Measurements from ENCODE around the gene GLIS2. TPM values are rescaled to one million over a fixed set of nuclear protein-coding genes. Genes with fewer than 3 reads are reported as not detected.

GLIS2 gene
- total and polyA plus RNA-seq, 4 donors: 0.68 to 1.4 (median 1.1) TPM

- Histone ChIP-seq H3K27me3 (ENCODE audit: control insufficient read depth in 4 of 4, insufficient read depth in 4 of 4, low read length in 3 of 4) (no peaks in the 10 kb centered on the region), H3K9me3 (ENCODE audit: control insufficient read depth in 4 of 4, low read length in 3 of 4) (no peaks in the 10 kb centered on the region), H3K36me3 (ENCODE audit: control insufficient read depth in 4 of 4, insufficient read depth in 3 of 4, low read depth in 1 of 4, low read length in 3 of 4) (no peaks in the 10 kb centered on the region), H3K9ac (ENCODE audit: low read depth in 1 of 2, low read length in 2 of 2) (no peak overlapping the region), H3K4me3 (ENCODE audit: low read depth in 1 of 3, low read length in 3 of 3) (no peak overlapping the region), H3K27ac (ENCODE audit: low read depth in 1 of 2, low read length in 2 of 2) (peak overlapping the region in 1 of 2 donors; percentile 19), H3K4me1 (ENCODE audit: control insufficient read depth in 4 of 4, insufficient read depth in 4 of 4, low read length in 3 of 4) (peaks cover 2 to 17% (median 7%) of the 10 kb centered on the region in 4 donors)
- 82% methylated on average over 8 of the region's 8 CpGs for WGBS
- DNase-seq (ENCODE audit: low spot score): no peak
- TF ChIP-seq RAD21 (IDR thresholded peaks at IDR 0.05): peak in 1 of 2 donors; percentile 20
- TF ChIP-seq TAF1 (conservative IDR thresholded peaks at IDR 0.05): no peak
- no peak for TF ChIP-seq GABPA (IDR thresholded peaks at IDR 0.05 in 1 of 2, conservative IDR thresholded peaks at IDR 0.05 in 1 of 2)
- no peak for TF ChIP-seq HNF4G (IDR thresholded peaks at IDR 0.05)
- TF ChIP-seq FOXA2 (IDR thresholded peaks at IDR 0.05): no peak
- TF ChIP-seq HNF4A (conservative IDR thresholded peaks at IDR 0.05): peak in 1 of 2 donors; percentile 26
- peak; percentile 27 for TF ChIP-seq REST (IDR thresholded peaks at IDR 0.05)
- TF ChIP-seq RXRA (IDR thresholded peaks at IDR 0.05): peak; percentile 12 to 55
- TF ChIP-seq CTCF (IDR thresholded peaks at IDR 0.05; ENCODE audit: low read depth, low read length, missing input control): no peak
- TF ChIP-seq ATF3 (IDR thresholded peaks at IDR 0.05): peak; percentile 85
- TF ChIP-seq FOXA1 (IDR thresholded peaks at IDR 0.05): no peak
- peak; percentile 90 to 96 for TF ChIP-seq JUND (IDR thresholded peaks at IDR 0.05)
- peak; percentile 8 for TF ChIP-seq SP1 (IDR thresholded peaks at IDR 0.05)
Observed at GRCh38 chr16:4290236-4290830, 25.5 kb upstream of the GLIS2 start.

GRCh38 chr16:4291699-4292098 is 24.2 kb upstream of the GLIS2 start:
- Histone ChIP-seq H3K27me3 (ENCODE audit: control insufficient read depth in 4 of 4, insufficient read depth in 4 of 4, low read length in 3 of 4) (no peaks in the 10 kb centered on the region), H3K9me3 (ENCODE audit: control insufficient read depth in 4 of 4, low read length in 3 of 4) (no peaks in the 10 kb centered on the region), H3K27ac (ENCODE audit: low read depth in 1 of 2, low read length in 2 of 2) (no peak overlapping the region), H3K36me3 (ENCODE audit: control insufficient read depth in 4 of 4, insufficient read depth in 3 of 4, low read depth in 1 of 4, low read length in 3 of 4) (no peaks in the 10 kb centered on the region), H3K4me1 (ENCODE audit: control insufficient read depth in 4 of 4, insufficient read depth in 4 of 4, low read length in 3 of 4) (peaks cover 2 to 17% (median 7%) of the 10 kb centered on the region in 4 donors), H3K4me3 (ENCODE audit: low read depth in 1 of 3, low read length in 3 of 3) (no peak overlapping the region), H3K9ac (ENCODE audit: low read depth in 1 of 2, low read length in 2 of 2) (no peak overlapping the region)
- WGBS: 94% methylated on average over 4 of the region's 4 CpGs
- DNase-seq (ENCODE audit: low spot score): no peak
- no peak for TF ChIP-seq RAD21 (IDR thresholded peaks at IDR 0.05)
- TF ChIP-seq SP1 (IDR thresholded peaks at IDR 0.05): no peak
- no peak for TF ChIP-seq ATF3 (IDR thresholded peaks at IDR 0.05)
- no peak for TF ChIP-seq FOXA1 (IDR thresholded peaks at IDR 0.05)
- TF ChIP-seq REST (IDR thresholded peaks at IDR 0.05): no peak
- no peak for TF ChIP-seq ZBTB33 (IDR thresholded peaks at IDR 0.05)
- TF ChIP-seq MAX (IDR thresholded peaks at IDR 0.05): no peak
- TF ChIP-seq NR2F2 (IDR thresholded peaks at IDR 0.05): no peak
- TF ChIP-seq FOXA2 (IDR thresholded peaks at IDR 0.05): no peak
- TF ChIP-seq HNF4G (IDR thresholded peaks at IDR 0.05): no peak
- no peak for TF ChIP-seq JUND (IDR thresholded peaks at IDR 0.05)
- no peak for TF ChIP-seq TAF1 (conservative IDR thresholded peaks at IDR 0.05)
- no peak for TF ChIP-seq CTCF (IDR thresholded peaks at IDR 0.05; ENCODE audit: low read depth, low read length, missing input control)
- no peak for TF ChIP-seq RXRA (IDR thresholded peaks at IDR 0.05)

All from liver (tissue), 9 donors.